CD14-positive monocyte (primary cell): ENCODE measurements around the gene LIMCH1. TPM values are rescaled to one million over a fixed set of nuclear protein-coding genes. Genes with fewer than 3 reads are reported as not detected.

Source experiments
- DNase-seq, 3 donors: peaks; one replicate each; pipeline ENCODE4 v3.0.0-alpha.2; 2011 to 2022
- H2AFZ ChIP-seq: 2 replicates; pipeline ENCODE4 v1.6.0; 2012; ENCODE audit warnings: mild to moderate bottlenecking, low read depth, low read length, inconsistent platforms; ENCODE audit not compliant: insufficient read depth, poor library complexity, severe bottlenecking
- H3K27ac ChIP-seq, 2 donors: 1 replicate in 1 of 2; 2 replicates in 1 of 2; pipeline ENCODE4 v1.5.1; 2012 to 2013; ENCODE audit warnings: low read length in 2 of 2, control low read depth in 1 of 2, inconsistent platforms in 1 of 2, low read depth in 1 of 2, mild to moderate bottlenecking in 1 of 2
- H3K27me3 ChIP-seq, 2 donors: one replicate each; pipeline versions ENCODE4 v1.6.0 to v1.6.1; 2011 to 2013; ENCODE audit warnings: low read length in 2 of 2; ENCODE audit not compliant: control insufficient read depth in 2 of 2, insufficient read depth in 2 of 2
- H3K36me3 ChIP-seq, 2 donors: replicated peaks in 1 of 2; 1 replicate in 1 of 2; 2 replicates in 1 of 2; pipeline versions ENCODE4 v1.5.1 to v1.6.1; 2012 to 2013; ENCODE audit warnings: low read length in 2 of 2, control low read depth in 1 of 2, inconsistent platforms in 1 of 2, mild to moderate bottlenecking in 1 of 2; ENCODE audit not compliant: insufficient read depth in 2 of 2, control insufficient read depth in 1 of 2
- H3K4me1 ChIP-seq, 2 donors: 1 replicate in 1 of 2; 2 replicates in 1 of 2; pipeline versions ENCODE4 v1.5.1 to v1.6.1; 2012 to 2013; ENCODE audit warnings: low read length in 2 of 2, control low read depth in 1 of 2, inconsistent platforms in 1 of 2, mild to moderate bottlenecking in 1 of 2, moderate library complexity in 1 of 2; ENCODE audit not compliant: insufficient read depth in 2 of 2, control insufficient read depth in 1 of 2
- H3K4me2 ChIP-seq: replicated peaks from 2 replicates; pipeline ENCODE3; 2012; ENCODE audit warnings: low read length, moderate library complexity, mild to moderate bottlenecking; ENCODE audit not compliant: poor library complexity, severe bottlenecking; ENCODE audit errors: extremely low read depth
- H3K4me3 ChIP-seq, 3 experiments: fragments of 200-600 bp in 1 of 3; sonication (generic) in 1 of 3; replicated peaks in 1 of 3; 1 replicate in 2 of 3; 2 replicates in 1 of 3; pipeline ENCODE4 v1.5.1; 2011 to 2013; ENCODE audit warnings: low read length in 3 of 3, mild to moderate bottlenecking in 3 of 3, control low read depth in 2 of 3, low read depth in 2 of 3, inconsistent platforms in 1 of 3, moderate library complexity in 1 of 3
- H3K79me2 ChIP-seq: 2 replicates; pipeline ENCODE4 v1.6.0; 2012; ENCODE audit warnings: mild to moderate bottlenecking, control low read depth, inconsistent platforms, low read length, moderate library complexity; ENCODE audit not compliant: insufficient read depth
- H3K9ac ChIP-seq: 2 replicates; pipeline ENCODE4 v1.6.0; 2017; ENCODE audit warnings: low read length, mild to moderate bottlenecking; ENCODE audit not compliant: insufficient read depth, poor library complexity, severe bottlenecking
- H3K9me3 ChIP-seq, 2 donors: replicated peaks in 1 of 2; 1 replicate in 1 of 2; 2 replicates in 1 of 2; pipeline versions ENCODE4 v1.5.1 to v1.6.1; 2012 to 2013; ENCODE audit warnings: low read length in 2 of 2, control low read depth in 1 of 2; ENCODE audit not compliant: control insufficient read depth in 1 of 2, insufficient read depth in 1 of 2
- H4K20me1 ChIP-seq: 2 replicates; pipeline ENCODE4 v1.6.0; 2012; ENCODE audit warnings: mild to moderate bottlenecking, low read length, control low read depth, moderate library complexity; ENCODE audit not compliant: insufficient read depth
- H3K27ac Mint-ChIP-seq, 7 donors: one replicate each; pipeline ENCODE4 v1.8.0; 2020; ENCODE audit warnings: mild to moderate bottlenecking in 7 of 7, mixed read lengths in 7 of 7, moderate library complexity in 6 of 7, inconsistent platforms in 2 of 7
- H3K27me3 Mint-ChIP-seq, 3 donors: one replicate each; pipeline ENCODE4 v1.8.0; 2021 to 2022; ENCODE audit warnings: low read depth in 3 of 3, mild to moderate bottlenecking in 3 of 3, mixed read lengths in 3 of 3, moderate library complexity in 3 of 3, inconsistent platforms in 1 of 3
- H3K36me3 Mint-ChIP-seq, 2 donors: one replicate each; pipeline ENCODE4 v1.8.0; 2020; ENCODE audit warnings: mixed read lengths in 2 of 2, inconsistent platforms in 1 of 2, mild to moderate bottlenecking in 1 of 2
- H3K4me1 Mint-ChIP-seq: one replicate; pipeline ENCODE4 v1.8.0; 2020; ENCODE audit warnings: mild to moderate bottlenecking, mixed read lengths
- H3K4me3 Mint-ChIP-seq, 2 donors: one replicate each; pipeline ENCODE4 v1.8.0; 2020; ENCODE audit warnings: mild to moderate bottlenecking in 2 of 2, mixed read lengths in 2 of 2, moderate library complexity in 1 of 2
- H3K9me3 Mint-ChIP-seq, 7 donors: one replicate each; pipeline ENCODE4 v1.8.0; 2020 to 2022; ENCODE audit warnings: mixed read lengths in 7 of 7, mild to moderate bottlenecking in 6 of 7, moderate library complexity in 6 of 7, inconsistent platforms in 2 of 7
- CTCF ChIP-seq: fragments of 200-600 bp; IDR thresholded peaks from one replicate; pipeline ENCODE4 v1.8.0; 2022; ENCODE audit warnings: antibody characterized with exemption, mild to moderate bottlenecking
- WGBS: methylation state at CpG from one replicate; pipeline ENCODE4 v1.1.5; 2013; ENCODE audit warnings: missing lambda C conversion rate; ENCODE audit not compliant: insufficient coverage; 5-methylcytosine and 5-hydroxymethylcytosine counted together
- intact Hi-C, 2 donors: fragments of 100-400 bp; cut with micrococcal nuclease; formaldehyde crosslinking; loops; one replicate each; pipeline versions ENCODE4 v1.15.0 to v1.15.1; 2023
- polyA plus RNA-seq, 3 donors: library from polyadenylated mRNA; depleted of rRNA in 1 of 3; unstranded in 2 of 3; stranded (reverse) in 1 of 3; fragments of 300-500 nt in 2 of 3; fragments of >200 nt in 1 of 3; fragmentation: Illumina TruSeq in 2 of 3; gene quantifications; 1 replicate in 2 of 3; 2 replicates in 1 of 3; pipeline ENCODE4 v1.2.3, GENCODE V29; 2012 to 2021

LIMCH1 gene
- polyA plus RNA-seq, 3 donors, result 0.25 to 0.64 (median 0.32) TPM

- Histone ChIP-seq H3K4me2 (no peak overlapping the region), H3K4me3 (no peak overlapping the region), H3K27me3 (no peaks in the 10 kb centered on the region), H3K4me1 (no peaks in the 10 kb centered on the region), H3K79me2 (no peaks in the 10 kb centered on the region), H3K9me3 (no peaks in the 10 kb centered on the region), H3K9ac (no peak overlapping the region), H2AFZ (no peak overlapping the region), H4K20me1 (no peaks in the 10 kb centered on the region), H3K27ac (no peak overlapping the region), H3K36me3 (no peaks in the 10 kb centered on the region)
- Mint-ChIP-seq H3K27ac (no peak overlapping the region), H3K9me3 (peaks cover 0 to 3% (median 0%) of the 10 kb centered on the region in 7 donors), H3K4me3 (no peak overlapping the region), H3K27me3 (peaks cover 0 to 5% (median 3%) of the 10 kb centered on the region in 3 donors), H3K36me3 (no peaks in the 10 kb centered on the region), H3K4me1 (no peaks in the 10 kb centered on the region)
- no peak for TF ChIP-seq CTCF
- intact Hi-C loops, result no loop called here
- 58% methylated on average over 2 of the region's 6 CpGs for WGBS
- DNase-seq, result no peak
These were observed 7.3 kb downstream of the LIMCH1 start for GRCh38 chr4:41545238-41545637.

- Mint-ChIP-seq H3K9me3 (peaks cover 0 to 3% (median 0%) of the 10 kb centered on the region in 7 donors), H3K36me3 (no peaks in the 10 kb centered on the region), H3K27me3 (peaks cover 0 to 5% (median 1%) of the 10 kb centered on the region in 3 donors), H3K27ac (no peak overlapping the region), H3K4me3 (no peak overlapping the region), H3K4me1 (no peaks in the 10 kb centered on the region)
- H3K27me3 ChIP-seq, result no peaks in the 10 kb centered on the region
- no peaks in the 10 kb centered on the region for H3K4me1 ChIP-seq
- no peak overlapping the region for H3K4me3 ChIP-seq
- no peaks in the 10 kb centered on the region for H3K9me3 ChIP-seq
- no peak for DNase-seq
- intact Hi-C loops, result no loop called here
- no peaks in the 10 kb centered on the region for H3K36me3 ChIP-seq
- no peak for TF ChIP-seq CTCF
- H3K27ac ChIP-seq, result no peak overlapping the region
- no CpG with 5 or more reads among the region's 2 CpGs for WGBS
- no peak overlapping the region for H3K9ac ChIP-seq
- no peak overlapping the region for H3K4me2 ChIP-seq
- no peaks in the 10 kb centered on the region for H3K79me2 ChIP-seq
- no peaks in the 10 kb centered on the region for H4K20me1 ChIP-seq
- H2AFZ ChIP-seq, result no peak overlapping the region
These were observed 8.7 kb downstream of the LIMCH1 start for GRCh38 chr4:41546638-41547037.
